Measurements from ENCODE around the gene SLC22A23. TPM values are rescaled to one million over a fixed set of nuclear protein-coding genes. Genes with fewer than 3 reads are reported as not detected.

SLC22A23 gene
- total RNA-seq, 1 donor from 2014 or later: 19.2 TPM

DNA sequence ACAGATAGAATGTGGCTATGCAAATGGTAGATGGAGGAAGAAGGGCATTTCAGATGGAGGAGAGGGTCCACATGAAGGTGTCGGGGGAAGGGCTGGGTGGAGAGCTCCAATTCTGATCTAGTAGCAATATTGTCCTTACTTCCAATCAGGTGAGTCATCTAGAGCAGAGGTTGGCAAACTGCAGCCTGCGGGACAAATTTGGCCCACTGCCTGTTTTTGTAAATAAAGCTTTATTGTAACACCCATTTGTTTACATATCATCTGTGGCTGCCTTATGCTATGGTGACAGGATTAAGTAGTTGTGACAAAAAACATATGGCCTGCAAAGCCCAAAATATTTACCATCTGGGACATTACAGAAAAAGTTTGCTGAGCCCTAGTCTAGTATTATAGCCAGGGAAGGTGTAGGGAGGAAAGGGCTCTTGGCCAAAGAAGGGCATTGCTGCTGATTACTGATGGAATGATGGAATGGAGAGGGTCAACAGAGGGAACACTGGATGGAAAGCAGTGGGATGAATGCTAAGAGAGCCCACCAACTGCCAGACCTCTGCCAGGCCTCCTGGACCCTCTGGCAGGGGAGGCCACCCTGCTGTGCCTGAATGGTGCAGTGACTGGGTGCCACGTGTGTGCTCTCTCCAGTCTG is 79.8 kb downstream of the SLC22A23 start:
- TF ChIP-seq, protein P1, sequence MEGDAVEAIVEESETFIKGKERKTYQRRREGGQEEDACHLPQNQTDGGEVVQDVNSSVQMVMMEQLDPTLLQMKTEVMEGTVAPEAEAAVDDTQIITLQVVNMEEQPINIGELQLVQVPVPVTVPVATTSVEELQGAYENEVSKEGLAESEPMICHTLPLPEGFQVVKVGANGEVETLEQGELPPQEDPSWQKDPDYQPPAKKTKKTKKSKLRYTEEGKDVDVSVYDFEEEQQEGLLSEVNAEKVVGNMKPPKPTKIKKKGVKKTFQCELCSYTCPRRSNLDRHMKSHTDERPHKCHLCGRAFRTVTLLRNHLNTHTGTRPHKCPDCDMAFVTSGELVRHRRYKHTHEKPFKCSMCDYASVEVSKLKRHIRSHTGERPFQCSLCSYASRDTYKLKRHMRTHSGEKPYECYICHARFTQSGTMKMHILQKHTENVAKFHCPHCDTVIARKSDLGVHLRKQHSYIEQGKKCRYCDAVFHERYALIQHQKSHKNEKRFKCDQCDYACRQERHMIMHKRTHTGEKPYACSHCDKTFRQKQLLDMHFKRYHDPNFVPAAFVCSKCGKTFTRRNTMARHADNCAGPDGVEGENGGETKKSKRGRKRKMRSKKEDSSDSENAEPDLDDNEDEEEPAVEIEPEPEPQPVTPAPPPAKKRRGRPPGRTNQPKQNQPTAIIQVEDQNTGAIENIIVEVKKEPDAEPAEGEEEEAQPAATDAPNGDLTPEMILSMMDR (IDR thresholded peaks at IDR 0.05): no peak
- H3K9me3 ChIP-seq: no peaks in the 10 kb centered on the region
- H3K27me3 ChIP-seq: no peaks in the 10 kb centered on the region
- peaks cover 6% of the 10 kb centered on the region for H3K4me1 ChIP-seq
- intact Hi-C loops (cut with DNase I): no loop called here
- peak overlapping the region; percentile 6 for H3K27ac ChIP-seq
- ATAC-seq: no peak
- no peak overlapping the region for H3K4me3 ChIP-seq
- no peak for DNase-seq
- H3K36me3 ChIP-seq: no peaks in the 10 kb centered on the region

DNA sequence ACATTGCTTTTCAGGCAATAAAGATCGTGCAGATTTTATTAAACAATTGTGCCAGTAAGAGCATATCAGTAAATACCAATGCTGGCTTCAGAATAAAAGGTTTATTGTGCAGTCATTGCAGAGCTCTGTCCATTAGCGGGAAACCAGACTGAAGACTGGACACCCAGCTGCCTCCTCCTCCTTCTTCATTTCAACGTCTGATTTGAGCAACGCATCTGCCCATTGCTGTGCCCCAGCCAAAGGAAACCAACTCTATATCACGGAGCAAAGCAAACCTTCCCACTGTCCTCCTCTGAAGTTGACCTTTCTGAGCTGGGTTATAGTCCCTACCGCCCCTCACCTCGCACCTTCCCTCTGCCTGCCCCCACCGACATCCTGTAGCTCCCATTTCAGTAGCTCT is 80.8 kb downstream of the SLC22A23 start:
- Histone ChIP-seq H3K9me3 (no peaks in the 10 kb centered on the region), H3K27ac (no peak overlapping the region), H3K4me1 (peaks cover 6% of the 10 kb centered on the region), H3K4me3 (no peak overlapping the region), H3K27me3 (no peaks in the 10 kb centered on the region), H3K36me3 (no peaks in the 10 kb centered on the region)
- intact Hi-C loops (cut with DNase I): no loop called here
- ATAC-seq (no peak), DNase-seq (no peak)
- TF ChIP-seq, protein P1 (IDR thresholded peaks at IDR 0.05): no peak

DNA sequence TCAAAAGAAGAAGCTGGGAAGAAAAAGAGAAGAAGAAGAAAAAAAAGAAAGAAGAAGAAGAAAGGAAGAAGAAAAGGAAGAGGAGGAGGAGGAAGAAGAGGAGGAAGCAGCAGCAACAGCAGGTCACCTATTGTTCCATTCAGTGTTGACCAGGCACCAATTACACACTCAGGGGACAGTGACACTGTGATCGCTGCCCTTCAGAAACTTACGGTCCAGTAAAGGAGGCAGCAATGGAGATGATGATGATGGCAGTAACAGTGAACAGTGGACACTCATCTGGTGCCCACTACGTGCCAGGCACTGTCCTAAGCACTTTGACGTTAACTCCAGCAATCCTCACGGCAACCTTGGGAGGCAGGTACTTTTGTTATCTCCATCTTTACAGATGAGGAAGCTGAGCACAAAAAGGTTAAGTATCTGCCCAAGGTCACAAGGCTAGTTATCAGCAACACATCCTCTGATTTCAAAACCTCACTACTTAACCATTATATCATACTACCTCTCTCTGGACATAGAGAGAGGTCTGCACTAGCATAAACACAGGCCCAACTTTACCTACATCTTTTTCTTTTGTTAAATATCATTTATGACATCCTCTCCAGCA is 83.2 kb downstream of the SLC22A23 start:
- Histone ChIP-seq H3K36me3 (no peaks in the 10 kb centered on the region), H3K9me3 (no peaks in the 10 kb centered on the region), H3K4me1 (no peaks in the 10 kb centered on the region), H3K27ac (no peak overlapping the region), H3K27me3 (no peaks in the 10 kb centered on the region), H3K4me3 (no peak overlapping the region)
- no peak for DNase-seq
- TF ChIP-seq, protein P1 (IDR thresholded peaks at IDR 0.05): no peak
- no peak for ATAC-seq
- intact Hi-C loops (cut with DNase I): no loop called here

DNA sequence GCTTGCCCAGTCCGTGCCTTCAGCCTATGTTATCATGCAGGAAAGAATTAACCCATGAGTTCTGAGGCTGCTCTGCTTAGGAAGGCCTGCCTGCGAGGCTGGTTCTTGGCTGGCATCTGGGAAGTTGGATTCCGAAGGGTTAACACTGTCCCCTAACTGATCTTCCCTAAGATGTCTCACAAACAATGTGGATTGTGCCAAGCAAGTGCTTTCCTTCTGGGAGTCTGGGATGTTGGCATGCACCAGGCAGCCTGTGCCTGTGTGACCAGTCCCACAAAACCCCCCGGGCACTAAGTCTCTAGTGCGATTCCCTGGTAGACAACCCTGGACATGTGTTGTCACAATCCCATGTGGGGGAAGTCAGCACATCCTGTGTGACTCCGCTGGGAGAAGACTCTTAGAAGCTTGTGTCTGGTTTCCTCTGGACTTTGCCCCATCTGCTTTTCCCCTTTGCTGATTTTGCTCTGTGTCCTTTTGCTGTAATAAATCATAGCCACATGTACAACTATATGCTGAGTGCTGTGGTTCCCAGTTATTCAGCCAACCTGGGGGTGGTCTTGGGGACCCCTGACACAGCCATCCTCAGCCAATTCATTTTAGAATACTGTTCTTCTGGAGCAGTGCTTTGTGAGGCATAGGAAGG is 83.8 kb downstream of the SLC22A23 start:
- H3K27me3 ChIP-seq: no peaks in the 10 kb centered on the region
- H3K27ac ChIP-seq: no peak overlapping the region
- no peaks in the 10 kb centered on the region for H3K36me3 ChIP-seq
- intact Hi-C loops (cut with DNase I): no loop called here
- no peaks in the 10 kb centered on the region for H3K4me1 ChIP-seq
- ATAC-seq: no peak
- H3K4me3 ChIP-seq: no peak overlapping the region
- H3K9me3 ChIP-seq: no peaks in the 10 kb centered on the region
- no peak for DNase-seq
- TF ChIP-seq, protein P1 (IDR thresholded peaks at IDR 0.05): no peak

DNA sequence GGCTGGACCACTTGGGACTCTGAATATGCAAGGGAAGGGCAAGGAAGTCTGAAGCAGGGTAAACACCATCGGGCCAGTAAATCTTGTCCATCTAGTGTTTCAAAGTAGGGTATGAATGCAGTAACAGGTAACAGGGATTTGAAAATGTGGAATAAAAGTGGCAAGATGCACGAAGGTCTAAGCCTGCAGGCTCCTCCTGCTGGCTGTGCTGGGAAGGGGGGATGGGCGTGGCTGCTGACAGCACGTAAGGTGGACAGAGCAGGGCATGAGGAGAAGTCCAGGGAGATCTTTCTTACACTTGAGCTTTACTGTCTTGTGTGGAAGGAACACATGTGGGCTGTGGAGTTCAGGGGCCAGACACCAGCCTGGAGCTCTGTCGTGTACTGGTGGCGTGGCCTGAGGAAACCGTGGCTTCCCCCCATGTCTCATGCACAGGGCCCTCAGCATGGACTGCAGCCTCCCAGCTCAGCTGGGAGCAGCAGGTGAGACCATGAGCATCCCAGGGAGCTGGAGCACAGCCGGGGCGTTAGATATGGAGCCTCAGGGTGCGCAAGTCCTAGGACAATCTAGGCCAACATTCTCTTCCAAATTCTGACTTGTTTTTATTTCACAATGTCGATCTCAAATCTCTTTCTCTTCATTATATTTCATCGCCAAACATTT is 84.5 kb downstream of the SLC22A23 start:
- Histone ChIP-seq H3K4me1 (no peaks in the 10 kb centered on the region), H3K27ac (no peak overlapping the region), H3K9me3 (no peaks in the 10 kb centered on the region), H3K36me3 (no peaks in the 10 kb centered on the region), H3K27me3 (no peaks in the 10 kb centered on the region), H3K4me3 (no peak overlapping the region)
- no peak for DNase-seq
- intact Hi-C loops (cut with DNase I): no loop called here
- TF ChIP-seq, protein P1 (IDR thresholded peaks at IDR 0.05): peak; percentile 5
- peak; percentile 20 for ATAC-seq
